Jurkat, Clone E6-1 (cell line): Measurements from ENCODE around the gene DDO.

ENCODE experiments used
- DNase-seq: peaks from one replicate; pipeline ENCODE4 v3.0.0-alpha.2; 2011; ENCODE audit warnings: low read depth, low spot score
- H3K4me3 ChIP-seq: 2 replicates; pipeline ENCODE4 v1.5.1; 2011; ENCODE audit warnings: mild to moderate bottlenecking, low read length, control low read depth, moderate library complexity

The DDO gene

GRCh38 chr6:110387986-110388385 is 27.4 kb downstream of the DDO start:
- no peak overlapping the region for H3K4me3 ChIP-seq
- DNase-seq: no peak

DNA sequence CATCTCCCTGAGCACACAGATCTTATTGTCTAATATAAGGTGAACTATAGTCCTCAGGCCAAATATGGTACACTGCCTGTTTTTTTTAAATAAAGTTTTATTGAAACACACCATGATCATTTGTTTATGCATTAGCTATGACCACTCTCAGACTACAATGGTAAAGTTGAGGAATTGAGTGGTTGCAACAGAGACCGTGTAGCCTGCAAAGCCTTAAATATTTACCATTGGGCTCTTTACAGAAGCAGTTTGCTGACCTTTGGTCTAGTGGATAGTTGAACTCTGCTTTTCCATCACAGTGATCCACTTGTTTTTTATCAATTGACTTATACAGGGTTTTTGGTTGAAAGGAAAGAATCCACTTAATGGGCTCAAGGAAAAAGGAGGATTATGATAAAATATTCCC is 29.9 kb downstream of the DDO start:
- DNase-seq: no peak
- H3K4me3 ChIP-seq: no peak overlapping the region

DNA sequence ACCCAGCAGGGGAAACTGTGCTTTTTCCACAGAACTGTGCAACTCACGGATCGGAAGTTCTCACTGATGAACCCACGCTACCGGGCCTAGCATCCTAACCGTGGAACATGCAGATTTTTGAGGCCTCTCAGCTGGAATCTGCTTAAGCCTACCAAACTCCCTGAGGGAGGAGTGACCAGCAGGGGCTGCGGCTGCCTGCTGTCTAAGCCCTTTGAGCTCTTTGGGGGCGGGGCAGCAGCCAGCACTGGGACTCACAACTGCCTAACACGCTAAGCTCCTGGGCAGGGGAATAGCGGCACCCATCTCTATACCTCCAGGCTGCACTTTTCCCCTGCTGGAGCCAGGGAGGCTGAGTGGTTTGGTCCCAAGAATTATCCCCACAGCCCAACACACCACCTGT is 36.8 kb downstream of the DDO start:
- H3K4me3 ChIP-seq: no peak overlapping the region
- DNase-seq: no peak

GRCh38 chr6:110369066-110369465 is 46.3 kb downstream of the DDO start:
- H3K4me3 ChIP-seq: no peak overlapping the region
- no peak for DNase-seq

- no peak overlapping the region for H3K4me3 ChIP-seq
- DNase-seq: no peak
Observed at GRCh38 chr6:110368284-110368683, 47.1 kb downstream of the DDO start.

- DNase-seq: no peak
- no peak overlapping the region for H3K4me3 ChIP-seq
Observed at GRCh38 chr6:110367825-110368224, 47.5 kb downstream of the DDO start.

DNA sequence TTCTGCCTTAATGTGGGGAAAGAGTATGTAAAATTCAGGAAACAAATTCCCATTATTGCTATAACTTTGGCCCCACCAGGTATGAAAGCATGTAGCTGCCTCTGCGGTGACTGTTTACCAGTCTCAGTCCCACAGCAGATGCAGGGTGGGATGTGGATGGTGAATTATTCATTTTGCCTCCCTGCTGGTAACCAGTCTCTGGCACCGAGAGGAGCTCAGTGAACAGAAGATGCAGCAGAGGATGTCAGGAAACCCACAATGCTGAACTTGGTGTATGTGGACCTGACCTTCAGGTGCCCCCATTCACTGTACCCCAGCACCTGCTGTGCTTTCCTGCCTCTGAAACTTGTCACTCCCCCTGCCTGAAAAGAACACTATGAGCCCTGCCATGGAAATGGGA is 48.4 kb downstream of the DDO start:
- peak; percentile 41 for DNase-seq
- H3K4me3 ChIP-seq: no peak overlapping the region

- no peak overlapping the region for H3K4me3 ChIP-seq
- DNase-seq: peak; percentile 57
Observed at GRCh38 chr6:110366256-110366655, 49.1 kb downstream of the DDO start.

DNA sequence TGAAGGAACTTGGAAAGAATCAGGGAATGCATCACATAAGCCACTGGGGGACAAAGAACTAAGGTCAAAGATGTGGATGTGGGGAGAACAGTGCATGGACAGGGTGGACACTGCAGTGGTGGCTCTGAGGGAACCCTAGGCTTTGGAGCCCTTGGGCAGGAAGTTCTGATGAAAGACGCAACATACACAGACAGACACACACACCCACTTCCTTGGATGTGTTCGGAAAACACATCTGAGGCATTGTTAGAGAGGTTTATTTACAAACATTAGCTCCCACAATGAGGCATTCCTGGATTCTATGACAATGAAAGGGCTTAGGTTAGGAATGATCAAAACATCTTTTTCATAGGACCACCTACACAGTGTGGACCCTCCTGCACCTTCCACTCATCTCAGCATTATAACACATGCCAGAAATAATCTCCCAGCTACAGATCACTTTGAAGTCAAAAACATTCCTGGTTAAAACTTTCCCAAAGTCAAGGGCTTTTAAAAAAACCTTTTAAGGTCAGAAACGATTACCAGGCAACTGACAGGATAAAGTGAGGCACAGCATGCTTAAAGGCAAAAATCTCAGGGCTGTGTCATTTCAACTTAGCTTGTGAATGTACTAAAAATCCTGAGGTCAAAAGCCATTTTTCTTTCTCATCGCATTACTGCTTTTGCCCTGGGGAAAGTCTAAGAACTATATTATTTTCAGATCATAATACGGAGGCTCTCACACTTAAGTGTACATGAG is 50.8 kb downstream of the DDO start:
- H3K4me3 ChIP-seq: no peak overlapping the region
- DNase-seq: no peak

GRCh38 chr6:110363748-110364147 is 51.6 kb downstream of the DDO start:
- no peak overlapping the region for H3K4me3 ChIP-seq
- no peak for DNase-seq

DNA sequence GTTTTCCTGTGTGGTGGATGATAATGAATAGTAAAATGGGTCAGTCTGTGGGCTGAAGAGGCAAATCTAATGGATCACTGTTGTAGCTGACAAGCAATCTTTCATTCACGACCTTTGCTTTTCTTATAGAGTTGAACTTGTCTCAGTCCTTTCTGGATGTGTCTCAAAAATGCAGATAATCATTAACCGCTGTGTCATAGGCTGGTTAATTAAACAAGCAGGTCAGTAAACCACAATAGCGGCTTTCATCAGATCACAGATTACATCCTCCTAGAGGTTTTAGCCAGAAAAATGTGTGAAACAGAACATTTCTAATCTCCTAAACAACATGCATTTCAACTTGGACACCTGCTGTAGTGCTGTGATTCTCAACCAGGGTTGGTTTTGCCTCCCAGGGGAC is 54.7 kb downstream of the DDO start:
- no peak for DNase-seq
- no peak overlapping the region for H3K4me3 ChIP-seq

DNA sequence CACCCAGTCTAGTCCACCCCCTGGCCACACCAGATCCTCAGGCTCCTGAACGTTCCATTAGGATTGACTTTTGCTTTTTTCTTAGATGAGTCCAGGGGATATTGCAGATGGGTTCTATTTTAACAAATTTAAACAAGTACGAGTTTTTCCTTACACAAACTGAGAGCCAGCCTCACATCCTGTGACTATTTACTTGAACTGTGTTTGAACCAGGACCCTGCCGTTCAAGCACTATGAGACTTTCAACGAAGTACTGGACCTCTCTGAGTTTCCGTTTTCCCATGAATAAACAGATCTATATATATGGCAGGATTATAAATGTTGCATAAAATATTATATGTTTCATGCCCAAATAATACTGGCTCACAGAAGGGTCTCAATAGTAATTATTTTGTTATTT is 55.8 kb downstream of the DDO start:
- no peak overlapping the region for H3K4me3 ChIP-seq
- no peak for DNase-seq

DNA sequence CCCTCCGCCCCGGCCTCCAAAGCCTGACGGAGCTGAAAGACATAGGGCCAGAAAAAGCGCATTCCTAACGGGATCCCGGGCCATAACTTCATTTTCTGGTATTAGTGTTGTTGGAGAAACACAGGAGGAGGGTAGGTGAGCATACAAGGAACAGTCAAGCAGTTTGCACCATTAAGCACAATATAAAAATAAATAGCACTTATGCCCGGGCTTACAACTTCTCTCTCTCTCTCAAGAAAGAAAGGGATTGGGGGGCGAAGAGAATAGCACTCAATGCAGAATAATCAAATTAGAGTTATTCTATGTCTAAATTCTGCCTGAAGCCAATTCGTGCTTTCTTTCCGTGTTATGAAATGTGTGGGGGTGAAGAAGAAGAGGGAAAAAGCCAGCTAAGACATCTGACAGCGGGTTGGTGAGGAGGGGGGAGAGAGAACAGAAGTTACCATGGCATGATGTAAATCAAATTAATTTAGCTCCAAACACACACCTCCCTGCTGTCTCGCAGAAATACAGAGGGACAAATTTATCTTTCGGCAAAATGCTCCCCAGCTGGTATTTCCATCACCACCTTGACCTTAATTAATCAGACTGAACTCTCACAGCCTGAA is 56.7 kb downstream of the DDO start:
- DNase-seq: no peak
- no peak overlapping the region for H3K4me3 ChIP-seq

- no peak within 1 kb of the TSS for H3K4me3 ChIP-seq
- no peak for DNase-seq
Observed at GRCh38 chr6:110357664-110358552, 57.5 kb downstream of the DDO start, which contains the start of gene METTL24. METTL24 (minus strand) TSS chr6:110358349; CDS start chr6:110358272, 77 bp downstream.

GRCh38 chr6:110357298-110357663 is 58.1 kb downstream of the DDO start:
- H3K4me3 ChIP-seq: no peak overlapping the region
- no peak for DNase-seq

- no peak overlapping the region for H3K4me3 ChIP-seq
- no peak for DNase-seq
Observed at GRCh38 chr6:110356778-110357177, 58.6 kb downstream of the DDO start.

DNA sequence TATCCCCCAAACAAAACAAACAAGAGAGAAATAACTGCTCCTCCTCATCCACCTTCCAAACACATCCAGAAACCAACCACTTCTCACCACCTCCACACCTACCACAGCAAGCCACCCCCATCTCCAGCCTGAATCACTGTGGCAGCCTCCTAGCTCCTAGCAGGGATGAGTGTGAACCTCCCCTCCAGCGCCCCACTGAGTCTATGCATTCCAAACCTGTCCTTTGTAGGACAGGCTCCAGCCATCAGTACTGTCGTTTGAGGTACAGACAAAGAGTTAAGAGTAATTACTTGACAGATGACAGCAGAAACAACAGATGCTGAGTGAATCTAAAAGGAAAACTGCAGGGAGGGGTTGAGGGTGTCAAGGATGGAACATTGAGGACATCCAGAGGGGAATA is 59.6 kb downstream of the DDO start:
- DNase-seq: no peak
- H3K4me3 ChIP-seq: no peak overlapping the region

DNA sequence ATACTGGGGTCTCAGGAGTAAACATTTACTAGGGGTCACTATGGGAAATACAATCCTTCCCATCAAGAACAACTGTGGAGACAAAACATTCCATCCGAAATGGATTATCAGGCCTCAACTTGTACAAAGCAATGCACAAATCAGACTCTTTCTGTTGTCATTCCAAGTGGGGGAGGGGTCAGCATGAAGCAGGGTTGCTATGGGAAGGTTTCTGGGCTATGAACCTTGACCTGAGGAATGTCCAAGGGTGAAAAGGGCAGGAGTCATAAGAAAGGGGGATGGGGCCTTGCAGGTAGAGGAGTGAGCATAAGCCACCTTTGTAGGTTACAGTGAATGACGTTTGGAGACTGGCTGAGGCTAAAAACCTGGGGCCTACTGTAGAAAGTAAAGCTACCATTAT is 60.4 kb downstream of the DDO start:
- H3K4me3 ChIP-seq: no peak overlapping the region
- no peak for DNase-seq

- DNase-seq: no peak
- H3K4me3 ChIP-seq: no peak overlapping the region
Observed at GRCh38 chr6:110354153-110354552, 61.2 kb downstream of the DDO start.

- DNase-seq: no peak
- no peak overlapping the region for H3K4me3 ChIP-seq
Observed at GRCh38 chr6:110353457-110354001, 61.8 kb downstream of the DDO start.
